H9 (cell line): ENCODE results near the gene PTK6. TPM values are rescaled to one million over a fixed set of nuclear protein-coding genes. Genes with fewer than 3 reads are reported as not detected.

ENCODE experiments used
- DNase-seq: peaks from one replicate; pipeline ENCODE4 v3.0.0-alpha.2; 2017
- H2AFZ ChIP-seq: one replicate; pipeline ENCODE4 v1.6.1; 2013; ENCODE audit warnings: mild to moderate bottlenecking, low read length, control low read depth, moderate library complexity
- H2AK5ac ChIP-seq: 2 replicates; pipeline ENCODE4 v1.6.1; 2013; ENCODE audit warnings: low read length, control low read depth, mixed read lengths; ENCODE audit not compliant: insufficient read length
- H2BK120ac ChIP-seq: one replicate; pipeline ENCODE4 v1.6.1; 2013; ENCODE audit warnings: low read depth, mild to moderate bottlenecking, low read length, control low read depth, inconsistent platforms; ENCODE audit not compliant: poor library complexity, severe bottlenecking
- H2BK12ac ChIP-seq: 2 replicates; pipeline ENCODE4 v1.6.1; 2013; ENCODE audit warnings: low read length, control low read depth, mixed read lengths, low read depth; ENCODE audit not compliant: insufficient read length
- H2BK15ac ChIP-seq: 2 replicates; pipeline ENCODE4 v1.6.1; 2013; ENCODE audit warnings: low read depth, low read length, control low read depth
- H2BK20ac ChIP-seq: one replicate; pipeline ENCODE4 v1.6.1; 2013; ENCODE audit warnings: low read depth, mild to moderate bottlenecking, low read length, control low read depth, inconsistent platforms; ENCODE audit not compliant: poor library complexity, severe bottlenecking
- H2BK5ac ChIP-seq: 2 replicates; pipeline ENCODE4 v1.6.1; 2013; ENCODE audit warnings: low read length, control low read depth, mixed read lengths; ENCODE audit not compliant: insufficient read length
- H3K14ac ChIP-seq: 2 replicates; pipeline ENCODE4 v1.6.1; 2013; ENCODE audit warnings: low read length, control low read depth; ENCODE audit not compliant: insufficient read depth
- H3K18ac ChIP-seq: 2 replicates; pipeline ENCODE4 v1.6.1; 2013; ENCODE audit warnings: low read depth, mild to moderate bottlenecking, mixed read lengths, low read length, control low read depth; ENCODE audit not compliant: insufficient read length
- H3K23ac ChIP-seq: 2 replicates; pipeline ENCODE4 v1.6.1; 2013; ENCODE audit warnings: low read length, control low read depth, mixed read lengths, low read depth; ENCODE audit not compliant: insufficient read length
- H3K23me2 ChIP-seq: 2 replicates; pipeline ENCODE4 v1.6.1; 2013; ENCODE audit warnings: low read depth, mild to moderate bottlenecking, mixed read lengths, low read length, control low read depth; ENCODE audit not compliant: insufficient read length, poor library complexity, severe bottlenecking
- H3K27ac ChIP-seq: 2 replicates; pipeline ENCODE4 v1.5.1; 2013; ENCODE audit warnings: low read length, control low read depth, mixed read lengths, low read depth; ENCODE audit not compliant: insufficient read length
- H3K27me3 ChIP-seq: 2 replicates; pipeline ENCODE4 v1.6.1; 2013; ENCODE audit warnings: low read length, control low read depth, inconsistent platforms; ENCODE audit not compliant: insufficient read depth
- H3K4ac ChIP-seq: 2 replicates; pipeline ENCODE4 v1.6.1; 2013; ENCODE audit warnings: low read depth, mild to moderate bottlenecking, control low read depth, inconsistent platforms, low read length, moderate library complexity
- H3K4me1 ChIP-seq: 2 replicates; pipeline ENCODE4 v1.6.1; 2013; ENCODE audit warnings: low read length, control low read depth, inconsistent platforms; ENCODE audit not compliant: insufficient read depth
- H3K4me2 ChIP-seq: 2 replicates; pipeline ENCODE4 v1.6.1; 2013; ENCODE audit warnings: low read length, control low read depth, mixed read lengths; ENCODE audit not compliant: insufficient read length, insufficient read depth
- H3K56ac ChIP-seq: 2 replicates; pipeline ENCODE4 v1.6.1; 2013; ENCODE audit warnings: low read depth, mild to moderate bottlenecking, mixed read lengths, low read length, control low read depth; ENCODE audit not compliant: insufficient read length
- H3K79me1 ChIP-seq: 2 replicates; pipeline ENCODE4 v1.6.1; 2013; ENCODE audit warnings: low read depth, mild to moderate bottlenecking, moderate library complexity, low read length, control low read depth, inconsistent platforms; ENCODE audit not compliant: insufficient read depth, poor library complexity, severe bottlenecking
- H3K79me2 ChIP-seq: 2 replicates; pipeline ENCODE4 v1.6.1; 2013; ENCODE audit warnings: low read length, control low read depth, inconsistent platforms; ENCODE audit not compliant: insufficient read depth
- H3K9ac ChIP-seq: 2 replicates; pipeline ENCODE4 v1.6.1; 2013; ENCODE audit warnings: low read length, control low read depth, mixed read lengths; ENCODE audit not compliant: insufficient read length; ENCODE audit errors: extremely low read depth
- H3K9me3 ChIP-seq: one replicate; pipeline ENCODE4 v1.6.1; 2013; ENCODE audit warnings: low read depth, low read length, inconsistent platforms; ENCODE audit not compliant: control insufficient read depth
- H3T11ph ChIP-seq: one replicate; pipeline ENCODE4 v1.6.1; 2013; ENCODE audit warnings: mild to moderate bottlenecking, low read length, control low read depth, inconsistent platforms
- H4K20me1 ChIP-seq: one replicate; pipeline ENCODE4 v1.6.1; 2013; ENCODE audit not compliant: control insufficient read depth, insufficient read length, insufficient read depth
- H4K5ac ChIP-seq: 2 replicates; pipeline ENCODE4 v1.6.1; 2013; ENCODE audit warnings: low read depth, mild to moderate bottlenecking, mixed read lengths, low read length, control low read depth; ENCODE audit not compliant: insufficient read length
- H4K8ac ChIP-seq: replicated peaks from 2 replicates; pipeline ENCODE4 v1.6.1; 2013; ENCODE audit warnings: low read length, control low read depth, mixed read lengths, low read depth; ENCODE audit not compliant: insufficient read length
- H4K91ac ChIP-seq: 2 replicates; pipeline ENCODE4 v1.6.1; 2013; ENCODE audit warnings: low read depth, mild to moderate bottlenecking, moderate library complexity, mixed read lengths, low read length, control low read depth; ENCODE audit not compliant: insufficient read length
- H3K27ac Mint-ChIP-seq, 3 experiments: 2 replicates in 2 of 3; 3 replicates in 1 of 3; pipeline ENCODE4 v1.8.0; 2020 to 2021; ENCODE audit warnings: mixed read lengths in 3 of 3, mild to moderate bottlenecking in 1 of 3, moderate library complexity in 1 of 3
- H3K27me3 Mint-ChIP-seq: 2 replicates; pipeline ENCODE4 v1.8.0; 2021; ENCODE audit warnings: low read depth, mild to moderate bottlenecking, moderate library complexity, mixed read lengths
- H3K36me3 Mint-ChIP-seq, 3 experiments: 2 replicates in 2 of 3; 3 replicates in 1 of 3; pipeline ENCODE4 v1.8.0; 2020 to 2021; ENCODE audit warnings: low read depth in 3 of 3, mixed read lengths in 3 of 3; ENCODE audit not compliant: insufficient read depth in 1 of 3
- H3K4me1 Mint-ChIP-seq, 2 experiments: 2 replicates each; pipeline ENCODE4 v1.8.0; 2020; ENCODE audit warnings: mixed read lengths in 2 of 2
- H3K4me3 Mint-ChIP-seq, 2 experiments: 2 replicates in 1 of 2; 3 replicates in 1 of 2; pipeline ENCODE4 v1.8.0; 2020 to 2021; ENCODE audit warnings: mild to moderate bottlenecking in 2 of 2, mixed read lengths in 2 of 2, moderate library complexity in 1 of 2
- H3K9me3 Mint-ChIP-seq, 2 experiments: 2 replicates in 1 of 2; 3 replicates in 1 of 2; pipeline ENCODE4 v1.8.0; 2020; ENCODE audit warnings: mild to moderate bottlenecking in 2 of 2, mixed read lengths in 2 of 2, moderate library complexity in 1 of 2
- WGBS: extraction: QIAGEN DNeasy Blood & Tissue Kit; methylation state at CpG from one replicate; pipeline ENCODE4 v1.1.7; 2013; ENCODE audit warnings: missing lambda C conversion rate, low lambda C conversion rate, mixed read lengths; ENCODE audit not compliant: insufficient read length; ENCODE audit errors: extremely low coverage; 5-methylcytosine and 5-hydroxymethylcytosine counted together
- total RNA-seq: library from RNA; stranded (reverse); gene quantifications from 2 replicates; pipeline ENCODE4 v1.2.1, GENCODE V29; 2021
- TF ChIP-seq, protein P1 (sequence below): fragments of 200-600 bp; sonication (generic); conservative IDR thresholded peaks from 3 replicates; pipeline ENCODE4 v1.8.0; 2021; ENCODE audit warnings: antibody characterized with exemption, mild to moderate bottlenecking

Gene PTK6
- total RNA-seq, 1 experiment from 2014 or later: 0.46 TPM

DNA sequence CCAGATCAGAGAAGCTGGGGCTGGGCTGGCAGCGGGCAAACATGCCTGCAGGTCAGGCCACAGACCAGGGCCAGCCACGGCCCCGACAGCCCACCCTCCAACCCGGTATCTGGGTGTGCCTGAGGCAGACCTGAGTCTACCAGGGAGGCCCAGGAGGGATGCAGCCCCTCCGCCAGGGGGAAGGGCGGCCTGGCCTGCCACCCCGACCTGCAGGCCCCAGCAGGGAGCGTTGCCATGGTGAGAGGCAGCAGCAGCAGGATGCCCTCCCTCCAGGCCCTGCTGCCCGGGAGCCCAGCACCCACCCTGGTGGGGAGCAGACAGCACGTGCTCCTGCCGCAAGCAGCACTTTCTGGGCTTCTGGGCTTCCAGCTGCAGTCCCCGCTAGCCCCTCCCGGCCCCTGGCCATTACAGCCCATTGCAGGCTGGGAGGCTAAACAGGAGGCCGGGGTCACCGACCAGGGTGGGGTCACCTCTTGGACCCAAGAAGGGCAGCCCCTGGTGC lies 34.5 kb downstream of the PTK6 start:
- no peak overlapping the region for H4K91ac ChIP-seq
- H3K27me3 ChIP-seq: peaks cover 2% of the 10 kb centered on the region; the same call in 1 of the 2 replicates
- peaks cover 61% of the 10 kb centered on the region for H3K27me3 Mint-ChIP-seq
- H3K23me2 ChIP-seq: peaks cover 5% of the 10 kb centered on the region
- no peak overlapping the region for H2BK5ac ChIP-seq
- H3K4me3 Mint-ChIP-seq: no peak overlapping the region
- peaks cover 2% of the 10 kb centered on the region for H4K20me1 ChIP-seq
- H2BK20ac ChIP-seq: no peak overlapping the region
- H3K56ac ChIP-seq: no peak overlapping the region
- H3K4me1 ChIP-seq: no peaks in the 10 kb centered on the region
- no peak overlapping the region for H2AFZ ChIP-seq
- H3K4ac ChIP-seq: no peak overlapping the region
- no peak overlapping the region for H3T11ph ChIP-seq
- no peaks in the 10 kb centered on the region for H3K4me1 Mint-ChIP-seq
- no peak overlapping the region for H3K18ac ChIP-seq
- H2BK120ac ChIP-seq: no peak overlapping the region
- H3K79me2 ChIP-seq: no peaks in the 10 kb centered on the region
- no peak overlapping the region for H3K27ac Mint-ChIP-seq
- TF ChIP-seq, protein P1, sequence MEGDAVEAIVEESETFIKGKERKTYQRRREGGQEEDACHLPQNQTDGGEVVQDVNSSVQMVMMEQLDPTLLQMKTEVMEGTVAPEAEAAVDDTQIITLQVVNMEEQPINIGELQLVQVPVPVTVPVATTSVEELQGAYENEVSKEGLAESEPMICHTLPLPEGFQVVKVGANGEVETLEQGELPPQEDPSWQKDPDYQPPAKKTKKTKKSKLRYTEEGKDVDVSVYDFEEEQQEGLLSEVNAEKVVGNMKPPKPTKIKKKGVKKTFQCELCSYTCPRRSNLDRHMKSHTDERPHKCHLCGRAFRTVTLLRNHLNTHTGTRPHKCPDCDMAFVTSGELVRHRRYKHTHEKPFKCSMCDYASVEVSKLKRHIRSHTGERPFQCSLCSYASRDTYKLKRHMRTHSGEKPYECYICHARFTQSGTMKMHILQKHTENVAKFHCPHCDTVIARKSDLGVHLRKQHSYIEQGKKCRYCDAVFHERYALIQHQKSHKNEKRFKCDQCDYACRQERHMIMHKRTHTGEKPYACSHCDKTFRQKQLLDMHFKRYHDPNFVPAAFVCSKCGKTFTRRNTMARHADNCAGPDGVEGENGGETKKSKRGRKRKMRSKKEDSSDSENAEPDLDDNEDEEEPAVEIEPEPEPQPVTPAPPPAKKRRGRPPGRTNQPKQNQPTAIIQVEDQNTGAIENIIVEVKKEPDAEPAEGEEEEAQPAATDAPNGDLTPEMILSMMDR: no peak
- H4K5ac ChIP-seq: no peak overlapping the region
- H3K14ac ChIP-seq: no peak overlapping the region
- H3K36me3 Mint-ChIP-seq: peaks cover 0 to 12% (median 0%) of the 10 kb centered on the region in 3 experiments; a peak in 2 of 7 replicates
- no peak overlapping the region for H4K8ac ChIP-seq
- no peaks in the 10 kb centered on the region for H3K9me3 ChIP-seq
- no peak overlapping the region for H3K23ac ChIP-seq
- peaks cover under 1 to 14% of the 10 kb centered on the region in 2 experiments; a peak in 3 of 5 replicates for H3K9me3 Mint-ChIP-seq
- DNase-seq: peak; percentile 28
- no peak overlapping the region for H2AK5ac ChIP-seq
- H3K27ac ChIP-seq: no peak overlapping the region
- WGBS: no CpG with 5 or more reads among the region's 15 CpGs
- no peaks in the 10 kb centered on the region for H3K79me1 ChIP-seq
- no peak overlapping the region for H3K4me2 ChIP-seq
- no peak overlapping the region for H2BK15ac ChIP-seq
- no peak overlapping the region for H2BK12ac ChIP-seq
- H3K9ac ChIP-seq: no peak overlapping the region
